ENCODE data around the gene C10orf67.

The C10orf67 gene

GRCh38 chr10:23194966-23195845, 149.4 kb downstream of the C10orf67 start:
- no peak overlapping the region for H3K4me3 Mint-ChIP-seq
- peaks cover 10% of the 10 kb centered on the region for H3K4me1 Mint-ChIP-seq (ENCODE audit: low read depth)
- peaks cover 72% of the 10 kb centered on the region for H3K27me3 Mint-ChIP-seq
- no peak overlapping the region for H3K27ac Mint-ChIP-seq
- H3K9me3 Mint-ChIP-seq: no peaks in the 10 kb centered on the region
- no peaks in the 10 kb centered on the region for H3K36me3 Mint-ChIP-seq (ENCODE audit: low read depth)

GRCh38 chr10:23194471-23194965, 150.1 kb downstream of the C10orf67 start:
- Mint-ChIP-seq H3K27me3 (peaks cover 71% of the 10 kb centered on the region), H3K4me3 (no peak overlapping the region), H3K27ac (no peak overlapping the region)

GRCh38 chr10:23193435-23194074, 151.0 kb downstream of the C10orf67 start:
- Mint-ChIP-seq H3K4me3 (peak overlapping the region; percentile 52), H3K27ac (peak overlapping the region; percentile 61), H3K36me3 (ENCODE audit: low read depth) (no peaks in the 10 kb centered on the region), H3K27me3 (peaks cover 71% of the 10 kb centered on the region), H3K9me3 (no peaks in the 10 kb centered on the region), H3K4me1 (ENCODE audit: low read depth) (peaks cover 10% of the 10 kb centered on the region)

More at GRCh38 chr10:23194471-23194965, 150.1 kb downstream of the C10orf67 start:
- no peaks in the 10 kb centered on the region for H3K36me3 Mint-ChIP-seq (ENCODE audit: low read depth)
- peaks cover 10% of the 10 kb centered on the region for H3K4me1 Mint-ChIP-seq (ENCODE audit: low read depth)
- no peaks in the 10 kb centered on the region for H3K9me3 Mint-ChIP-seq

- H3K4me1 Mint-ChIP-seq (ENCODE audit: low read depth): peaks cover 7% of the 10 kb centered on the region
- no peaks in the 10 kb centered on the region for H3K36me3 Mint-ChIP-seq (ENCODE audit: low read depth)
- H3K27me3 Mint-ChIP-seq: peaks cover 71% of the 10 kb centered on the region
- H3K4me3 Mint-ChIP-seq: no peak overlapping the region
- no peaks in the 10 kb centered on the region for H3K9me3 Mint-ChIP-seq
- H3K27ac Mint-ChIP-seq: no peak overlapping the region
Measured at GRCh38 chr10:23192712-23193434, 151.7 kb downstream of the C10orf67 start.

GRCh38 chr10:23191764-23192711, 152.6 kb downstream of the C10orf67 start, which contains the start of gene PTF1A:
Gene PTF1A, plus strand, starts transcription at chr10:23192312. Its CDS starts 219 bp downstream, at chr10:23192531.
- H3K27me3 Mint-ChIP-seq: peaks cover 70% of the 10 kb centered on the region
- H3K27ac Mint-ChIP-seq: no peak within 1 kb of the TSS
- no peak within 1 kb of the TSS for H3K4me3 Mint-ChIP-seq

GRCh38 chr10:23190872-23191763, 153.5 kb downstream of the C10orf67 start:
- Mint-ChIP-seq H3K27me3 (peaks cover 67% of the 10 kb centered on the region), H3K36me3 (ENCODE audit: low read depth) (no peaks in the 10 kb centered on the region), H3K4me1 (ENCODE audit: low read depth) (peaks cover 7% of the 10 kb centered on the region), H3K4me3 (no peak overlapping the region), H3K9me3 (no peaks in the 10 kb centered on the region), H3K27ac (no peak overlapping the region)

More at GRCh38 chr10:23191764-23192711, 152.6 kb downstream of the C10orf67 start, which contains the start of gene PTF1A:
- Mint-ChIP-seq H3K9me3 (no peaks in the 10 kb centered on the region), H3K4me1 (ENCODE audit: low read depth) (peaks cover 7% of the 10 kb centered on the region), H3K36me3 (ENCODE audit: low read depth) (no peaks in the 10 kb centered on the region)

- peaks cover 58% of the 10 kb centered on the region for H3K27me3 Mint-ChIP-seq
- no peak overlapping the region for H3K4me3 Mint-ChIP-seq
- no peak overlapping the region for H3K27ac Mint-ChIP-seq
- no peaks in the 10 kb centered on the region for H3K36me3 Mint-ChIP-seq (ENCODE audit: low read depth)
- H3K9me3 Mint-ChIP-seq: no peaks in the 10 kb centered on the region
- peaks cover 7% of the 10 kb centered on the region for H3K4me1 Mint-ChIP-seq (ENCODE audit: low read depth)
Measured at GRCh38 chr10:23189024-23189423, 155.6 kb downstream of the C10orf67 start.

GRCh38 chr10:23187155-23187554, 157.4 kb downstream of the C10orf67 start:
- Mint-ChIP-seq H3K27me3 (peaks cover 55% of the 10 kb centered on the region), H3K9me3 (no peaks in the 10 kb centered on the region), H3K4me3 (no peak overlapping the region), H3K36me3 (ENCODE audit: low read depth) (no peaks in the 10 kb centered on the region), H3K4me1 (ENCODE audit: low read depth) (peaks cover 3% of the 10 kb centered on the region), H3K27ac (no peak overlapping the region)

- Mint-ChIP-seq H3K4me3 (no peak overlapping the region), H3K4me1 (ENCODE audit: low read depth) (peaks cover 3% of the 10 kb centered on the region), H3K27me3 (peaks cover 59% of the 10 kb centered on the region), H3K27ac (no peak overlapping the region), H3K36me3 (ENCODE audit: low read depth) (no peaks in the 10 kb centered on the region), H3K9me3 (no peaks in the 10 kb centered on the region)
Measured at GRCh38 chr10:23186697-23187096, 157.9 kb downstream of the C10orf67 start.

- H3K4me1 Mint-ChIP-seq (ENCODE audit: low read depth): peaks cover 3% of the 10 kb centered on the region
- no peak overlapping the region for H3K27ac Mint-ChIP-seq
- peaks cover 58% of the 10 kb centered on the region for H3K27me3 Mint-ChIP-seq
- no peak overlapping the region for H3K4me3 Mint-ChIP-seq
- no peaks in the 10 kb centered on the region for H3K36me3 Mint-ChIP-seq (ENCODE audit: low read depth)
- no peaks in the 10 kb centered on the region for H3K9me3 Mint-ChIP-seq
Measured at GRCh38 chr10:23186178-23186577, 158.4 kb downstream of the C10orf67 start.

GRCh38 chr10:23174977-23175512, 169.6 kb downstream of the C10orf67 start:
- Mint-ChIP-seq H3K4me1 (ENCODE audit: low read depth) (peaks cover 4% of the 10 kb centered on the region), H3K27ac (no peak overlapping the region), H3K36me3 (ENCODE audit: low read depth) (no peaks in the 10 kb centered on the region), H3K4me3 (no peak overlapping the region), H3K9me3 (no peaks in the 10 kb centered on the region), H3K27me3 (peaks cover 72% of the 10 kb centered on the region)

GRCh38 chr10:23174074-23174976, 170.3 kb downstream of the C10orf67 start:
- Mint-ChIP-seq H3K27me3 (peaks cover 77% of the 10 kb centered on the region), H3K27ac (no peak overlapping the region), H3K36me3 (ENCODE audit: low read depth) (no peaks in the 10 kb centered on the region), H3K9me3 (no peaks in the 10 kb centered on the region), H3K4me1 (ENCODE audit: low read depth) (peaks cover 4% of the 10 kb centered on the region), H3K4me3 (no peak overlapping the region)

All from stimulated activated naive CD8-positive, alpha-beta T cell treated with anti-CD3 and anti-CD28 coated beads, Interleukin-15, Interleukin-2, amounts not matched to agents 100 ng/mL and 50 ng/mL, for 24 hours (primary cell).